ENCODE measurements around the gene HACD1.

DNA sequence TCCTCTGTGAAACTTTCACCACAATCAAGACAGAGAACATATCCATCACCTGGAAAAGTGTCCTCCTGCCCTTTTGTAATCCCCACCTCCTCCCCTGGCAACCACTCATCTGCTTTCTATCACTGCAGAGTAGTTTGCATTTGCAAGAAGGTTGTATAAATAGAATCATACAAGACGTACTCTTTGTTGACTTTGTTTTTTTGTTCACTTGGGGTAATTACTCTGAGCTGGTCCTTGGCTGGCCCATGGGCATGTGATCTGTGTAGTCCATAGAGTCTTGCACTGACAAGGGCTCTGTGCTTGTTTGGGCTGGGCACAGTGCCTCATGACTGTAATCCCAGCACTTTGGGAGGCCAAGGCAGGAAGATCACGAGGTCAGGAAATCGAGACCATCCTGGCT, 7.8 kb upstream of the HACD1 start:
- TF ChIP-seq, protein P1, sequence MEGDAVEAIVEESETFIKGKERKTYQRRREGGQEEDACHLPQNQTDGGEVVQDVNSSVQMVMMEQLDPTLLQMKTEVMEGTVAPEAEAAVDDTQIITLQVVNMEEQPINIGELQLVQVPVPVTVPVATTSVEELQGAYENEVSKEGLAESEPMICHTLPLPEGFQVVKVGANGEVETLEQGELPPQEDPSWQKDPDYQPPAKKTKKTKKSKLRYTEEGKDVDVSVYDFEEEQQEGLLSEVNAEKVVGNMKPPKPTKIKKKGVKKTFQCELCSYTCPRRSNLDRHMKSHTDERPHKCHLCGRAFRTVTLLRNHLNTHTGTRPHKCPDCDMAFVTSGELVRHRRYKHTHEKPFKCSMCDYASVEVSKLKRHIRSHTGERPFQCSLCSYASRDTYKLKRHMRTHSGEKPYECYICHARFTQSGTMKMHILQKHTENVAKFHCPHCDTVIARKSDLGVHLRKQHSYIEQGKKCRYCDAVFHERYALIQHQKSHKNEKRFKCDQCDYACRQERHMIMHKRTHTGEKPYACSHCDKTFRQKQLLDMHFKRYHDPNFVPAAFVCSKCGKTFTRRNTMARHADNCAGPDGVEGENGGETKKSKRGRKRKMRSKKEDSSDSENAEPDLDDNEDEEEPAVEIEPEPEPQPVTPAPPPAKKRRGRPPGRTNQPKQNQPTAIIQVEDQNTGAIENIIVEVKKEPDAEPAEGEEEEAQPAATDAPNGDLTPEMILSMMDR (conservative IDR thresholded peaks at IDR 0.05), result no peak
- no peak for TF ChIP-seq EZH2 (IDR thresholded peaks at IDR 0.05; ENCODE audit: low read depth)
